ENCODE data around the gene CLPTM1L. TPM values are rescaled to one million over a fixed set of nuclear protein-coding genes. Genes with fewer than 3 reads are reported as not detected.

The CLPTM1L gene
- total RNA-seq, 2 experiments from 2014 or later, result 112 TPM

DNA sequence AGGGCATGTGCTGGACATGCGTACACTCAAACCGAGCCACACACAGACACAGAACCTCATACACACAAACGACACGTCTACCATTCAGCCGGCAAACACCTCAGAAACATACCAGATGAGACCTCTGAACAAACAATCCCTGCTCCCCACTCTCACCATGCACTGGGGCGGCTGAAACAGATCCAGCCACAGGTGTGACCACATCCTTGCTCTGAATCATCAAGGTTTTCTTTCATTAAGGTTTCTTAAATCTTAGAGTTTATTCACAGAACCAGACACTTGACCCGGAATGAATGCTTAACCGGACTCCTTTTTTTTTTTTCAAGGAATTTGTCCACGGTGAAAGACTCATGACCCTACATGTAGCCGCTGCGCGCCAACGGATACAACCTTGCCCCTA lies 76.2 kb downstream of the CLPTM1L start:
- CTCF ChIA-PET, result no interaction called here
- POLR2A ChIA-PET, result no interaction called here

DNA sequence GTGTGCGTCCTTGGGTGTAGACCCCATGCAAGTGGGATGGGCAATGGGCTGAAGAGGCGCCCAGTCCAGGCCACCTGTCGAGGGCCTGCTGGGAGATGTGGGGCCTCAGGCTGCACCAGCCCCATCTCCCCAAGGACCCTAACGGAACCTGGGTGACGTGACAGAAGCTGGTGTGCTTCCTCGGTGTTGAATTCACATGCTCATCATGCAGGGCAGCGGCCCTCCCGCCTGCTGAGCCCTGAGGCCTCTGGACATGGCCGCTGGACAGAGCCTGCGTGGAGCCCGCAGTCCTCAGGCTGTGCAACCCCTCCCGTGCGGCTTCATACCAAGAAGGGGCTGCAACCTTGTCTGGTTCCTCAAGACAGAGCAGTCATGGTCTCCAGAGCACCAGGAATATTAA lies 76.8 kb downstream of the CLPTM1L start:
- ChIA-PET CTCF (no interaction called here), POLR2A (no interaction called here)

Other genes with a start within 250 kb of the CLPTM1L start
- 1 to 10 TPM; 5.3 to 6.8 TPM for gene SLC12A7, start 233.0 kb downstream of the CLPTM1L start, total RNA-seq
- gene SLC6A19, start 143.5 kb downstream of the CLPTM1L start, total RNA-seq, result not detected
- not detected for gene SLC6A18, start 119.7 kb downstream of the CLPTM1L start, total RNA-seq
- gene TERT, start 50.0 kb downstream of the CLPTM1L start, total RNA-seq, result 1 to 10 TPM; 2.9 to 4.0 TPM
- gene SLC6A3, start 100.3 kb upstream of the CLPTM1L start, total RNA-seq, result under 1 TPM in 1 of 2 experiments, not detected in 1; 0.08 TPM
- 100 to 1,000 TPM in 1 of 2 experiments, 10 to 100 TPM in 1; 94.2 to 102 TPM for gene LPCAT1, start 178.9 kb upstream of the CLPTM1L start, total RNA-seq